Central memory CD8-positive, alpha-beta T cell (primary cell): ENCODE data around the gene NRF1.

Experiments used
- ATAC-seq: fragments of 150-1000 bp; cut with Tn5 transposase; replicated peaks from 2 replicates; pipeline ENCODE4 v1.10.0; 2022; ENCODE audit warnings: mild to moderate bottlenecking, moderate FRiP score, moderate number of reproducible peaks; ENCODE audit not compliant: poor library complexity, severe bottlenecking; ENCODE audit errors: extremely low read depth
- DNase-seq, 2 donors: peaks; one replicate each; pipeline ENCODE4 v3.0.0; 2021; ENCODE audit warnings: low spot score in 2 of 2
- H3K27ac Mint-ChIP-seq: one replicate; pipeline ENCODE4 v1.8.0; 2022; ENCODE audit warnings: low read depth, mild to moderate bottlenecking, moderate library complexity, mixed read lengths
- H3K27me3 Mint-ChIP-seq: one replicate; pipeline ENCODE4 v1.8.0; 2022; ENCODE audit warnings: mixed read lengths
- H3K36me3 Mint-ChIP-seq: one replicate; pipeline ENCODE4 v1.8.0; 2022; ENCODE audit warnings: mild to moderate bottlenecking, moderate library complexity, mixed read lengths; ENCODE audit not compliant: insufficient read depth
- H3K4me1 Mint-ChIP-seq: one replicate; pipeline ENCODE4 v1.8.0; 2022; ENCODE audit warnings: mixed read lengths
- H3K4me3 Mint-ChIP-seq: one replicate; pipeline ENCODE4 v1.8.0; 2022; ENCODE audit warnings: mild to moderate bottlenecking, moderate library complexity, mixed read lengths
- H3K9me3 Mint-ChIP-seq: one replicate; pipeline ENCODE4 v1.8.0; 2022; ENCODE audit warnings: mixed read lengths

The NRF1 gene

GRCh38 chr7:129677796-129678195, 66.3 kb downstream of the NRF1 start:
- Mint-ChIP-seq H3K27ac (no peak overlapping the region), H3K36me3 (peaks cover 35% of the 10 kb centered on the region), H3K27me3 (no peaks in the 10 kb centered on the region), H3K4me1 (peaks cover 19% of the 10 kb centered on the region), H3K9me3 (no peaks in the 10 kb centered on the region), H3K4me3 (no peak overlapping the region)
- DNase-seq, result no peak
- ATAC-seq, result no peak

DNA sequence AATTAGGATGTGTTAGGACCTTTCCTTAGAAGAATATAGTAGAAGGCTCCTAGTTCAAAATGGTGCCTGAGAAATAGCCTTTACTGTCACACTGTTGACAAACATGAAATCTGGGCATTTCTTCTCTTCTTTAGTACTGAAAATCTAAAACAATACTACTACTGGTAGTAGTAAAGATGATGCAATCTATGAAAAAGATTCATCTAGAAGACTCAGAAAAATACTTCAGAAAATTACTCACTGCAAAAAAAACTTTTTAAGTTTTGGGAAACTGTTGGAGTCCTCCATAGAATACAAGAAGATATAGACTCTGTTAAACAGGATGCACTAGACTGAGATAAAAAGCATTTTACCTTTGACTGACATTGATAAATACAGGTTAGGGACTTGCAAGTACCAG, 67.1 kb downstream of the NRF1 start:
- no peaks in the 10 kb centered on the region for H3K9me3 Mint-ChIP-seq
- H3K36me3 Mint-ChIP-seq, result peaks cover 40% of the 10 kb centered on the region
- no peaks in the 10 kb centered on the region for H3K27me3 Mint-ChIP-seq
- no peak overlapping the region for H3K4me3 Mint-ChIP-seq
- H3K27ac Mint-ChIP-seq, result no peak overlapping the region
- DNase-seq, result no peak
- peaks cover 19% of the 10 kb centered on the region for H3K4me1 Mint-ChIP-seq
- ATAC-seq, result no peak

GRCh38 chr7:129680400-129680799, 68.9 kb downstream of the NRF1 start:
- Mint-ChIP-seq H3K36me3 (peaks cover 37% of the 10 kb centered on the region), H3K4me1 (peaks cover 11% of the 10 kb centered on the region), H3K27me3 (no peaks in the 10 kb centered on the region), H3K27ac (no peak overlapping the region), H3K9me3 (no peaks in the 10 kb centered on the region), H3K4me3 (no peak overlapping the region)
- DNase-seq, result no peak
- no peak for ATAC-seq

DNA sequence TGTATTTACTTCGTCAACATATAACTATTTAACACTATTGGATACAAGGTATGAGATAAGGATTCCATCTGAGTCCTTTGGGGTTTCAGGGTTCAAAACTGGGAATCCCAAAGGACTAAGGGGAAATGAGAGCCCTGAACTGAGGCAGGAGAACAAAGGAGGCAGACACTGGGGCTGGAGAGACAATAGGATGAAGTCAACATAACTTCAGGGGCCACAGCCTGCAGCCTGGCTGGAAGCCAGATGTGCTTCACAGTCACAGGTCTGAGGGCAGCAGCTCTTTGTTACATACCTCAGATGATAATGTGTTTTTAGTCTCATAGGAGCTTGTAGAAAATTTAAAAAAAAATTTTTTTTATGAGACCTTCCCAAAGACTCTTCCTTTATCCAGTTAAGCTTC, 73.3 kb downstream of the NRF1 start:
- H3K36me3 Mint-ChIP-seq, result peaks cover 25% of the 10 kb centered on the region
- no peaks in the 10 kb centered on the region for H3K27me3 Mint-ChIP-seq
- H3K4me1 Mint-ChIP-seq, result peaks cover 18% of the 10 kb centered on the region
- no peak overlapping the region for H3K4me3 Mint-ChIP-seq
- ATAC-seq (no peak), DNase-seq (no peak)
- H3K9me3 Mint-ChIP-seq, result no peaks in the 10 kb centered on the region
- no peak overlapping the region for H3K27ac Mint-ChIP-seq

GRCh38 chr7:129686063-129686462, 74.5 kb downstream of the NRF1 start:
- Mint-ChIP-seq H3K27ac (no peak overlapping the region), H3K9me3 (no peaks in the 10 kb centered on the region), H3K4me3 (no peak overlapping the region), H3K4me1 (peaks cover 10% of the 10 kb centered on the region), H3K27me3 (no peaks in the 10 kb centered on the region), H3K36me3 (peaks cover 28% of the 10 kb centered on the region)
- DNase-seq (no peak), ATAC-seq (no peak)

DNA sequence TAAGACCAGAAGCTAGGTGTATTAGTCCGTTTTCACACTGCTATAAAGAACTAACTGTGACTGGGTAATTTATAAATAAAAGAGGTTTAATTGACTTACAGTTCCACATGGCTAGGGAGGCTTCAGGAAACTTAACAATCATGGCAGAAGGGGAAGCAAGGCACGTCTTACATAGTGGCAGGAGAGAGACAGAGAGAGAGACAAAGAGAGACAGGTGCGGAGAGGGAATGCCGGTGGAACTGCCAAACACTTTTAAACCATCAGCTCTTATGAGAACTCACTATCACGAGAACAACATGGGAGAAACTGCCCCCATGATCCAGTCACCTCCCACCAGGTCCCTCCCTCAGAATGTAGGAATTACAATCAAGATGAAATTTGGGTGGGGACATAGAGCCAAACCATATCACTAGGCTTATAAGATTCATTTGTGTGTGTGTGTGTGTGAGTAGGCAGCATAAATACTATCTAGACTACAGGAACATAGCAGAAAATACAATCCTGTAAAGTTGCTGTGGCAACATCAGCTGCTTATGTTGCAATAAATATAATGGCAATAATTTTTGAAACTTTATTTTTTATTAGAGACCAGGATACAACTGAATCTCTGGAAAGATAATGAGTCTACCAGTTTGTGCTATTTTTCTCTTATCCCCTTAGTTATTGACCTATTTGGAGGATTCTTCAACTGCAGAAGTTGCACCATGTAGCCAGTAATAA, 77.1 kb downstream of the NRF1 start:
- peaks cover 40% of the 10 kb centered on the region for H3K36me3 Mint-ChIP-seq
- peaks cover 19% of the 10 kb centered on the region for H3K4me1 Mint-ChIP-seq
- H3K27ac Mint-ChIP-seq, result peak overlapping the region; percentile 36
- H3K4me3 Mint-ChIP-seq, result no peak overlapping the region
- no peaks in the 10 kb centered on the region for H3K27me3 Mint-ChIP-seq
- DNase-seq (no peak), ATAC-seq (no peak)
- no peaks in the 10 kb centered on the region for H3K9me3 Mint-ChIP-seq

DNA sequence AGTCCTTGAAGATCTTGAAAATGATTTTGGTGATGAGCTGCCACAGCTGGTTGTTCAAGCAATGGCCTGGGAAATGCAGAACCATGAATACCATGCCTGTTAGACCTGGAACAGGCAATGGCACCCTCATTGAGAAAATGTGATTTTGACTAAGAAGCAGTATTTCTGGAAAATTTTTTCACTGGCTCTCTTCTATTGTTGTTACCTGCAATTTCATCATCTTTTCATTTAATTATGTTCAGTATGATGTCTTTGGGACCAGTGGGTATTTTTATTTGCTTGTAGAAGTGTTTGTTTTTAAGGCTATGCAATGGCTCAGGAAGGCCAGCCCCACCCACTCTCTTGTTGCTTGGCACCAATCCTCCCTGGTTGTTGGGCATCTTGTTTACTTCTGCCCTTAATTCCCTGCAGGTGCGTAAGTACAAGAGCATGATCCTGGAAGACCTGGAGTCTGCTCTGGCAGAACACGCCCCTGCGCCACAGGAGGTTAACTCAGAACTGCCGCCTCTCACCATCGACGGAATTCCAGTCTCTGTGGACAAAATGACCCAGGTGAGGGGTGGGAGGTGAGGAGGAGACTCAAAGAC, 78.6 kb downstream of the NRF1 start:
- no peaks in the 10 kb centered on the region for H3K9me3 Mint-ChIP-seq
- H3K27me3 Mint-ChIP-seq, result no peaks in the 10 kb centered on the region

GRCh38 chr7:129690701-129691100, 79.2 kb downstream of the NRF1 start:
- no peaks in the 10 kb centered on the region for H3K9me3 Mint-ChIP-seq
- H3K4me3 Mint-ChIP-seq, result no peak overlapping the region
- H3K36me3 Mint-ChIP-seq, result peaks cover 41% of the 10 kb centered on the region
- H3K27ac Mint-ChIP-seq, result no peak overlapping the region
- peaks cover 19% of the 10 kb centered on the region for H3K4me1 Mint-ChIP-seq
- no peak for ATAC-seq
- no peak for DNase-seq
- H3K27me3 Mint-ChIP-seq, result no peaks in the 10 kb centered on the region

More for the DNA sequence above, 78.6 kb downstream of the NRF1 start:
- DNase-seq (no peak), ATAC-seq (no peak)
- H3K4me3 Mint-ChIP-seq, result no peak overlapping the region
- H3K27ac Mint-ChIP-seq, result no peak overlapping the region
- peaks cover 38% of the 10 kb centered on the region for H3K36me3 Mint-ChIP-seq
- H3K4me1 Mint-ChIP-seq, result peaks cover 19% of the 10 kb centered on the region

GRCh38 chr7:129698516-129699418, 87.2 kb downstream of the NRF1 start:
- H3K27ac Mint-ChIP-seq, result no peak overlapping the region
- H3K4me3 Mint-ChIP-seq, result no peak overlapping the region
- DNase-seq (no peak), ATAC-seq (no peak)
- H3K36me3 Mint-ChIP-seq, result peaks cover 14% of the 10 kb centered on the region
- no peaks in the 10 kb centered on the region for H3K27me3 Mint-ChIP-seq
- H3K9me3 Mint-ChIP-seq, result no peaks in the 10 kb centered on the region
- peaks cover 8% of the 10 kb centered on the region for H3K4me1 Mint-ChIP-seq

DNA sequence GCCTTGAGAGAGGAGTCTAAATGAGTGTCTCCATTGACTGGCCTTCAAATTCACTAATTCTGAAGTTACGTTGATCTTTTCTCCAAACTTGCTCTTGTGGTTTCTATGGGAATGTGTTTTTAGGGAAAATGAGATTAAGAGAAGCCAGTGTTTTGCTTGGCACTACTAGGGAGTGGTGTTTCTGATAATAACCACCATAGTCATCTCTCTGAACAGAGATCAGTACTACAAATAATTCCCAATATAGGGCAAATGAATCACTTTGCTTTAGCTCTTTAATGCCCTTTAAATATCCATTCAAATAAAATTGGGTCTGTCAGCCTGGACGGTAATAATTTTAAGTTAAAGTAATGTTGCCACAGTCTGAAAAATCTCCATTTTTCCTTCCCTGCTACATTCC, 90.8 kb downstream of the NRF1 start:
- DNase-seq (no peak), ATAC-seq (no peak)
- no peaks in the 10 kb centered on the region for H3K9me3 Mint-ChIP-seq
- no peak overlapping the region for H3K4me3 Mint-ChIP-seq
- no peak overlapping the region for H3K27ac Mint-ChIP-seq
- H3K4me1 Mint-ChIP-seq, result peaks cover 29% of the 10 kb centered on the region
- H3K27me3 Mint-ChIP-seq, result no peaks in the 10 kb centered on the region
- peaks cover 9% of the 10 kb centered on the region for H3K36me3 Mint-ChIP-seq

GRCh38 chr7:129702761-129703338, 91.3 kb downstream of the NRF1 start:
- Mint-ChIP-seq H3K4me1 (peaks cover 34% of the 10 kb centered on the region), H3K9me3 (no peaks in the 10 kb centered on the region)

GRCh38 chr7:129703751-129704150, 92.2 kb downstream of the NRF1 start:
- no peak for ATAC-seq
- no peaks in the 10 kb centered on the region for H3K9me3 Mint-ChIP-seq
- H3K27me3 Mint-ChIP-seq, result no peaks in the 10 kb centered on the region
- H3K36me3 Mint-ChIP-seq, result peaks cover 9% of the 10 kb centered on the region
- peaks cover 38% of the 10 kb centered on the region for H3K4me1 Mint-ChIP-seq
- no peak overlapping the region for H3K27ac Mint-ChIP-seq
- H3K4me3 Mint-ChIP-seq, result no peak overlapping the region
- no peak for DNase-seq

More at GRCh38 chr7:129702761-129703338, 91.3 kb downstream of the NRF1 start:
- Mint-ChIP-seq H3K27ac (no peak overlapping the region), H3K27me3 (no peaks in the 10 kb centered on the region), H3K4me3 (no peak overlapping the region), H3K36me3 (peaks cover 9% of the 10 kb centered on the region)
- DNase-seq, result no peak
- ATAC-seq, result no peak
